ENCODE measurements around the gene RPS6KA2. TPM values are rescaled to one million over a fixed set of nuclear protein-coding genes. Genes with fewer than 3 reads are reported as not detected.
A peak's percentile ranks its signal among the peaks of the same experiment; 100 is the strongest.
"Not testable (repeated sequence)": the region's sequence is repeated elsewhere in the genome, so short reads cannot be mapped to it uniquely, and the experiment has no call there.

The RPS6KA2 gene
- polyA plus RNA-seq, 4 donors: 30.6 to 35.7 (median 34.4) TPM

DNA sequence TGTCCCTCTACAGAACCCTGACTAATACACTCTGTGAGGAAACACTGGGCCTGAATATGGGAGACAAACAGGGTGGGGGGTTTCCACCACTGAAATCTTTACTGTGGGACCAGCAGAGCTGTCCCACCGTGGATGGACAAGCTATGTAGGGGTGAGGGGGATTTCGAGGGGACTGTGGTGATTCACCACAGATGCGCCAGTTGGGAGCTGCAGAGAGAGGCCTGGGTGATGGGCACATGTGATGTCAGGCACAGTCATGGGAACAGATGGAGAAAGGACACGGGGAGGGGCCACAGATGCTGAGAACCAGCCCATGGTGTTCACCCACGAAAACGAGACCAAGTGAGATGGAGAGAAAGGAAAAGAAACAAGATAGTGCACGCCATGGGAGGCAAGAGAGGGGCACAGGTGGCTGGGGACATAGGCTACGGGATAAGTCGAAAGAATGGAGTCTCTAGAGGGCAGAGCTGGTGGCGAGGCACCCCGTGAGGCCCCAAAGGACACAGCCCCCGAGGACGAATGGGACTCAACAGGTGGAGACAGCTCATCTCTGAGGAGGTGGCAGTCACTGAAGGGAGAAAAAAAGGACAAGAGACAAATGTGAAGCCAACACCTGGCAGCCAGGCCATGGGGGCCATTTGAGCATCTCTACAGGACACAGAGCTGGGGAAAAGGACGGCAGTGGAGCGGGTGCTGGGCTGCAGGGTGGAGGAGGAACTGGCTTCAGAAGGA is 30.1 kb downstream of the RPS6KA2 start:
- no peak for DNase-seq (ENCODE audit: low read depth in 4 of 4, low spot score in 3 of 4)

DNA sequence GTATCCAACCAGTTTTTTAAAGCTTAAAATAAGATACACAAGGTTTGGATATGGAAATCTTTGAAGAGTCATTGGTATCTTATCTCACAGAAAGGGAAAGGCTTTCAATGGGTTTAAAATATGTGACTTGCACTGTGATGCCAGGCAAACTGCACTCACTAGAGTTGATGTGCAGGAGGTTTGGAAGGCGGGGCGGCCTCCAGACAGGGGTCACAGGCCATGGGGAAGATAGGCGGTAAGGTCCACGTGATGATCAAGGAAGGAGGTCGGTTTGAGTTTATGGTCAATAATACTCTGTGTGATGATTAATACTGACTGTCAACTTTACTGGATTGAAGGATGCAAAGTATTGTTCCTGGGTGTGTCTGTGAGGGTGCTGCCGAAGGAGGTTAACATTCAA is 31.1 kb downstream of the RPS6KA2 start:
- DNase-seq (ENCODE audit: low read depth in 4 of 4, low spot score in 3 of 4): no peak

DNA sequence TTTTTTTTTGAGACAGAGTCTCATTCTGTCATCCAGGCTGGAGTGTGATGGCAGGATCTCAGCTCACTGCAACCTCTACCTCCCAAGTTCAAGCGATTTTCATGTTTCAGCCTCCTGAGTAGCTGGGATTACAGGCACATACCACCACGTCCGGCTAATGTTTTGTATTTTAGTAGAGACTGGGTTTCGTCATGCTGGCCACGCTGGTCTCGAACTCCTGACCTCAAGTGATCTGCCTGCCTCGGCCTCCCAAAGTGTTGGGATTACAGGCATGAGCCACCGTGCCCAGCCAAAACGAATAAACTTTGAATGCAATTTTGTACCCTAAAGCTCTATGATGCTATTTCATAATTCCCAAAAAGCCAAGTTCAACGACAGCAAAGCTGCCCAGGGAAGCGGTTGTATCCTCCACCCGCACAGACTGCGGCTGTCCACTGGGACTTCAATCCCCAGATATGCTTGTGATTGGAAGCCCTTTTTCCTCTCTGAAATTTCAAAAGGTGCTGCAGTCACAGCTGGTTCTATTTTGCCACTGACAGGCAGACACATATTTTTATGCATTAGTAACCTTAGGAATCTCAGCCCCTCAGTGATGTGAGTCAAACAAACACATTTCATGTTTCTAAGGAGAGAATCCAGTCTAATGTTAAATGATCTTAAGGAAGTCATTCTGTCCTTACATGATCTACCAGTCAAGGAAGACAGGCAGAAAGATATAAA is 31.8 kb downstream of the RPS6KA2 start:
- DNase-seq (ENCODE audit: low read depth in 4 of 4, low spot score in 3 of 4): no peak

DNA sequence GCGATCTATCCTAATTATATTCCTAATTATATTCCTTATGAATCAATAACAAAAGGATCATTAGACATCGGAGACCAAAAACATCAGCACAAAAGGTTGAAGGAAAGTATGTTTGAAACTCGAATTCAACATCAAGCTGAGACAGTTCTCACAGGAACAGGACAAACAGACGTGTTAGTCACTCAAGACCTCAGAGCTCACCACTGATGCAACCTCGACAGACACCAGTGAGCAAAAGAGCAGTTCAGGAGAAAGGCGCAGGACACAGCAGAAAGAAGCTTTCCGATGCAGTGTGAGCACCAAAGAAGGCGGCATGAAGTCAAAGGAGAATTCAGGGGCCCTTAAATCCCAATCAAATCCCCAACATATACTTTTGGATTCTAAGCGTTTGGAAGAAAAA is 34.2 kb downstream of the RPS6KA2 start:
- DNase-seq (ENCODE audit: low read depth in 4 of 4, low spot score in 3 of 4): no peak

DNA sequence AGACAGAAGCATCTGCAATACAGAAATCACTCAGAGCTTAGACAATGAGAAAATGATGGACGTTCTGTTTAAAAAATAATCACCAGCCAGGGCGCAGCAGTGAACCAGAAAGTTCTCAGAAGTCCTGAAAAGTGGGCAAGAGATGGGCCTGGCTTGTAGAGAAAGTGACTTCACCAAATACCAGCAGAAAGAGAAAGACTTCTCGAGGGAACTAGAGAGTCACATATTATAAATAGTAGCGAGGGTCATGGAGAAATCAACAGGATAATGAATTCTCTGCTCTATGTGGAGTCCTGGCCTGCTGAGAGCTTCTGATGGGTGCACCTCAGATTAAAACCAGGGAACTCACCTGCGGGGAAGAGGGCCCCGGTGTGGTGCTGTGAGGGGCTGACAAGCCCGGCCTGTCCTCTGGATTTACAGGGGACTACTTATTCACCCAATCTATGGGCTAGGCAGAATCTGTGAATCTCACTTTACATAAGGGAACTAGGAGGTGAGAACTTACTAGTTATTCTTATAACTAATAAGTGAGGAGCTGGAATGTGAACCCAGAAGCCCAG is 35.0 kb downstream of the RPS6KA2 start:
- no peak for DNase-seq (ENCODE audit: low read depth in 4 of 4, low spot score in 3 of 4)

DNA sequence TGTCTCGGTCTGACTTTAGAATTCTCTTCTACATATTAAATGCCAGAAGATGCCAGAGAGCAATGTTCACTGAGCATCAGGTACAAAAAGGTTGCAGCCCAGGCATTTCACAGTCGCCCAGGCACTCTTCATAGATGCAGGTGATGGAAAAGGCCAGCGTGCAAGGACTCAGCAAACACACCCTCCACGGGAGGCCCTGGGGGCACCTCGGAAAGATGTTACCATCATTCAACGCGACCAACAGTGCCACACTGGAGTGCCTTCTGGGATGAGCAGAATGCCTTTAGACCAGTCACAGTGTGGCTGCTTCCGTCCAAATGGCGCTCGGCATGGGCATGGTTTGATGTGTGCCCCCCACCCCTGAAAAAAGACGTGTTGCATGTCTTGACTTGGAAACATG is 36.0 kb downstream of the RPS6KA2 start:
- DNase-seq (ENCODE audit: low read depth in 4 of 4, low spot score in 3 of 4): no peak

DNA sequence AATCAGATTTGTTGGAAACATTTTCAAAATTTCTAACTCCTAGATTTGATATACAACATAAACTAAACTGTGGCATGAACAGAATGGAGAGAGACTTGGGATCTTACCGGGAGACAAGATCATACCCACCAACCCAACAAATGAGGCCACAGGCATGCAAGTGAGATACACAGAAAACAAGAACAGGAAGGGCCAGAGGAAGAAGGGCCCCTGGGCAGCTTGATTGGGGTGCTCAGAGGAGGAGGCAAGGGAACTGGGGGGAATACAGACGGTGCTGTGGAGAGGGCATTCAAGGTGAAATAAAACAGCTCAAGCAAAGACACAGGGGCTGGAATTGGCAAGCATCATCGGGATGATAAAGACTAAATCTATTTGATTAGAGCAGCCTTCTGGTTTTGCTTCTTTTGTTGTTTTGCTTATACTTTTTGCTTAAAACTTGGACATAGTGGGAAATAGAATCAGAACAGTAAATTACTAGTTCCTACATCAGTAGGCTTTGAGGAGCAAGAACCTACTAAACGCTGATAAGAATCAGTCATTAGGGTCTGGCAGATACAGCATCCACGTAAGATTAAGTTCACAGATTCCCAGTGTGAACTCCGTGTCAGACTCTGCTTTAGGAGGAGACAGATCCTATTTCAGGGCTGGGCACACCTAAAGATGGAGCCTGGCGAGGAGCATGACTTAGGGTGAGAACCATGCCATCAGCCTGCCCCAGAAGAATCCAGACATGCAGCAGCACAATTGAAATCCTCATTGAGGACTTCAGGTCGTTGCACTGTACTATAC is 37.1 kb downstream of the RPS6KA2 start:
- DNase-seq (ENCODE audit: low read depth in 4 of 4, low spot score in 3 of 4): no peak

DNA sequence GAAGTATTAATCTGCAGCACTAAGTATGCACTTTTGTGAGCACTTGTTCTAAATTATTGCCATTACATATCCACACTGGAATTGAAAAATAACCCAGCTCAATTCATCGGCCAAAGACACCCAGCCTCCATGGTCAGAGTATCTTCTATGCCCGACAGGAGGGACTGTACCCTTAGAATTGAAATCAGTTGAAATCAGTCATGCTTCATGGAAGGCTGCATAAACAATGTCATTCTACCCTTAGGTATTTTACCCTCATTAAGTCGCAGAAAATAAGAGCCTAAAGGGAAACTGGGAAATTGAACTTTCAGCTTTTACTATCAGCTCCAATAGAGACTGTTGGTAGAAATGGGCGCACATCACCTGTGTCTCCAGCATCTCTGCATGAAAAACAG is 37.7 kb downstream of the RPS6KA2 start:
- no peak for DNase-seq (ENCODE audit: low read depth in 4 of 4, low spot score in 3 of 4)

DNA sequence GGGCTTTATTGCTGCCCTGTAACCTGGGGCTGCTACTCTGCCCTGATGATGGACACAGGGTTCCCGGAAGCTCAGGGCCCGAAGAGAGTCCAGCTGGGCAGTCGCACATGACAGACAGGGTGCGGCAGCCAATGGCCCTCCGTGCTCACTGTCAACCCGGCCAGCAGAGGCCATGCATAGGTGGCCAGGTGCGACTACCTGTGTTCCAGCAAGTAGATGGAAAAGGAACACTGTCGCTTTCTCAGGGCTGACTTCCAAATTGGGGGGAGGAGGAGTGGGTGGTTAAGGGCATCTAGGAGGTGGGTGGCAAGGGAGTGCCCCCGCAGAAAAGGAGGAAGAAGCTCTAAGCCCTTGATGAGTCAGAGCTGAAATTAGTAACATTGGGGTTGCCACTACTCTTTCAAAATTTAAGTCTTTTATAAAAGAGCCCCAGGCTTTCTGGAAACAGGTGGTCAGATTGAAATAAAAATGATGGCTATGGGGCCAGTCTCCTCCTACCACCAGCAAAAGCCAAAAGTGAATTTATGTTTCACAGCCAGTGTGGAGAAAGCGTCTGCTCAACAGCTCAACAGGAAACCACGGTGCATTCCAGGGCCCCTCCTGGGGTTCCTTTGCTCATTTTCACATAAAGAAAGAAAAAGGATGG is 38.2 kb downstream of the RPS6KA2 start:
- no peak for DNase-seq (ENCODE audit: low read depth in 4 of 4, low spot score in 3 of 4)

DNA sequence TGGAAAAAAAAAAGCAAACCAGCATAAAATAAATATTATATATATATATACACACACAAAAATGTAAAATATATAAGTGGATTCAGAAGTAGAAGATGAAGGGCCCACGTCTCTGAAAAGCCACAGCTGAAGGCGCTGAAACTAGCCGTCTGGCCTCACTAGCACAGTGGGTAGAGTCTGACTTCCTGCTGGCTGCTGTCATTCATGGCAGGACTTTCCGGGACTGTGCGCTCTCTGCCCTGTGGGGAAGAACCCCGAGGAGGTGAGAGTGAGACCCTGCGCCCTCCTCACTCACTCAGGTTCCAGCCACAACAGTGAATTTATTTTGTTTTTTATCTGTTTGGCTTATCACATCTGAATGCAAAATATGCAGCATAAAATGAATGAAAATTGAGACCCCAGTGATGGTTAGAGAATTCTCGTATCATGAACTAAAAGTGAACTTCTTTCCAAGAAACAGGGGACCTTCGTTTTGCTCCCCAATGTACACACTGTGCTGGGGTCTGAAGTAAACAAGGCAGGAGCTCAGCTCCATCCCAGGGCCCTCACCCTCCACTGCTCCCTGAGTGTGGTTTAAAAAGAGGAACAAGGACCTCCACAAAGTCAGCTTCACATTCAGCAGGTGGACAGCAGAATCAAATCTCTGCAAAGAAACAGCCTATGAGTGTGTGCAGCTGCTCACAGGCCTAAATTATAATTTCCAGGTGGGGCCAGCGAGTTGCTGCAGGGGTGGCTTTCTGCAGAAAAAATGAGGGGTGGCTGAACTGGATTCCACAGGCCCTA is 39.2 kb downstream of the RPS6KA2 start:
- DNase-seq (ENCODE audit: low read depth in 4 of 4, low spot score in 3 of 4): no peak

DNA sequence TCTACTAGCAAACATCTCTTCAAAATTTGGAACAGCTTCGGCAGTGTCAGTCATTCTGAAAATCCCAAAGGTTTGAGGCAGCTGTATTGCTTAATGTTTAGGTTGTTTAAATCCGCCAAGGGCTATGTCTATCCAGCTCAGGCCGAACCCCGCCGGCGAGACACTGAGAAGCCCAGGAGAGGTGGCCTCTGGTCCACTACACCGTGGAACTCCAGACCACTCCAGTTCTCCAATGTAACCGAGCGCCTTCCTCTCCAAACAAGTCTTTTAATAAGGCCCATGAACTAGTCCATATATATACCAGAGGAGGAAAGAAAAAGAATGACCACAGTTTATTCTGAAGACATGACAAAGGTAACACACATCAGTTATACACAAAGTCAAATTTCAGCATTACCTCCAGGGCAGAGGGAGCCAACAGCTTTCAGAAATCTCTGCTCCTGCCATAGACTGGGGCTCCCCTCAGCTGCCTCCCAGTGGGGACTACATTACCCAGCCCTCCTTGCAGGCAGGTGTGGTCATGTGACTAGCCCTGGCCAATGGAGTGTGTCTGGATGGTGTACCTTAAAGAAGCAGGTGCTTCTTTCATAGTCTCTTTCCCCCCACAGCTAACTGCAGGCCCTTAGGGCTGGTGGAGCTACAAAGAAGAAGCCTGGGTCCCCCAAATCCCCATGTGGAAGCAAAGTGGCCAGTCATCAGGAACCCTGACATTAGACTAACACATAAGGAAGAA is 40.5 kb downstream of the RPS6KA2 start, which contains the start of gene RAMACL:
Gene RAMACL, minus strand, starts transcription at position 255 of the 733 bp plus-strand sequence. Its CDS starts 201 bp downstream, at position 54.
- no peak for DNase-seq (ENCODE audit: low read depth in 4 of 4, low spot score in 3 of 4)

DNA sequence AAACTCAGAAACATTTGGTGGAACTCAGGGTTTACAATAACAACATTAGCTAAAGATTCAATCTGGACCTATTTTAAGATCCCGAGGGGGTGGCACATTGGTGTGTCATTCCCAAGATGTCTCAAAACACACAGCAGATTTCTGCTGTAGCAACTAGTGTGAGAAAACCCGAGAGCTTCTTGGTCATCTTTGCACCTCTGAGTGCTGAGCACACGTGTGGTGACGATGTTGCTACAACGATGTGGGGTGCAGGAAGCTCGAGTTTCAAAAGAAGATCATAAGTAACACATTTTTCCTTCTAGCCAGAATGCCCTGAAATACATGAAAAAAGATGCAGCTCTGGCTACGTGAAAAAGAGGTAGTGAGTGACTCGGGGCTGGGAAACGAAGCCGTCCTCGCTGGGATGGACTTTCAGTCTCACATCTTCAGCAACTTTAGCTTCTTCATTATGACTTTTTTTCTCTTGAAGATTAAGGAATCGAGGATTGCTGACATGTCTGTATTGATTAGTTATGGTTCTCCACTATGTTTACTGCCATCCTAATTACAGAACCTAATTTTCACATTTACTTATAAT is 42.1 kb downstream of the RPS6KA2 start:
- no peak for DNase-seq (ENCODE audit: low read depth in 4 of 4, low spot score in 3 of 4)

DNA sequence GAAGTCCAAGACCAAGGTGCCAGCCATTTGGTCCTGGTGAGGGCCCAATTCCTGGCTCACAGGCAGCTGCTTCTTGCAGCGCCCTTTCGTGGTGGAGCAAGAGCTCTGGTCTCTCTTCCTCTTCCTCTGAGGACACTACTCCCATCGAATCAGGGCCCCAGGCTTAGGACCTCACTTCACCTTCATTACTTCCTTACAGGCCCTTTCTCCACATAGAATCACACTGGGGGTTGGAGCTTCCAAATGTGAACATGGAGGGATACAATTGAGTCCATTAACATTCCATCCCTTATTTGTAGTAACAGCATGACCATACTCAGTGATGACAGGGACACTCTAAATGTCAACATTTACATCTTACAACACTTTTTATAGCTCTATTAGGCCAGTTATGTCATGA is 42.9 kb downstream of the RPS6KA2 start:
- no peak for DNase-seq (ENCODE audit: low read depth in 4 of 4, low spot score in 3 of 4)

DNA sequence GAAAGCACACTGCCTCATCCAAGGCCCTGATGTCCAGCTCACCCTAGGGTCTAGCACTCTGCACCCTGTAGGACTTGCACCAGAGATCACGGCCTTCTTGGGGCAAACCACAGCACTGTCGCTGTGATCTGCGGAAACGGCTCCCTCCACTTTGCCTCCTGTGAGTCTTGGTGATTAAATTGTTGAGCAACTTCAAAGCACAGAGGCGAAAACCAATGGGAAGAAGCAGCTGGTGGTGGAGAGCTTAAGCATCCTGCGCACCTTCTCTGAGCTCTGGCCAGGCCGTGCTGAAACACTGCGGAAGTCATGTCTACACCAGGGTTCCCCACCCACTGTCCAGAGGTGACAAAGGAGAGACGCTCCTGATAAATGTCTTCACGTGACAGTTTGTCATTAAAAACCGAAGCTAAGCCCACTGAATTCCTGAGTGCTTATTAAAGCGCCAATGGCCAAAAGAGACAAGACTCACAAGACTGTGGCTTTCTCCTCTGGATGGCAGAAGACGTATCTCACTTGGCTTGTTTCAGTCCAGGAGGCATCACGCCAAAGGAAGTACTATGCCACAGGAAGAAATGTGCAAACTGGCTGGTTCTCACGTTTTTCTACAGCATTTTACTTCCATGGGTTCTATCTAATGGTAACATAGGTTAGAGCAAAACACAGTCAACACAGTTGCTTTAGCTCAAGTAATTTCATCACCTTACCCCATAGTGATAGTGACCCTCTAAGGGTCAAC is 43.7 kb downstream of the RPS6KA2 start:
- no peak for DNase-seq (ENCODE audit: low read depth in 4 of 4, low spot score in 3 of 4)

DNA sequence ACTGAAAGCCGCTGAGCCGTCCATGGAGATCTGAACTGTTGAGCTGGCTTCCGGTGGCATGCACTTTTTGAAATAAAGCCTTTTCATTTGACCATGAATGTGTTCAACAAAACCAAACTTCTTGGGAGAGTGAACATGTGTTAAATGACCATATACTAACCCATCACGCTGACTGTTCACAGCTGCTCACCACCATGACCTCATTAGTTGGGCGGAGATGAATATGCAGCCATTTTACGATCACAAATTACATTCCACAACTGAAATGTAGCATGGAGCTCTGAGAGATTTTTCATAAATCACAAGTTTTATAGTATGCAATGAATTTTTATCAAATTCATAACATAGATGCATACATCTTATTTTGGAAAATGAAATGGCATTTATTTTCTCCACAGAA is 44.8 kb downstream of the RPS6KA2 start:
- DNase-seq (ENCODE audit: low read depth in 4 of 4, low spot score in 3 of 4): peak; percentile 51 to 68 (median 64)

DNA sequence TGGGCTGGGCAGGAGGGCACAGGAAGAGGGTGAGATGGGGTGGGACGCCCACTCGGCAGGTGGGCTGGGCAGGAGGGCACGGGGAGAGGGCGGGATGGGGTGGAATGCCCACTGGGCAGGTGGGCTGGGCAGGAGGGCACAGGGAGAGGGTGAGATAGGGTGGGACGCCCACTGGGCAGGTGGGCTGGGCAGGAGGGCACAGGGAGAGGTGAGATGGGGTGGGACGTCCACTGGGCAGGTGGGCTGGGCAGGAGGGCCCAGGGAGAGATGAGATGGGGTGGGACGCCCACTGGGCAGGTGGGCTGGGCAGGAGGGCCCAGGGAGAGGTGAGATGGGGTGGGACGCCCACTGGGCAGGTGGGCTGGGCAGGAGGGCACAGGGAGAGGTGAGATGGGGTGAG is 45.2 kb downstream of the RPS6KA2 start:
- not testable (repeated sequence) for DNase-seq (ENCODE audit: low read depth in 4 of 4, low spot score in 3 of 4)

DNA sequence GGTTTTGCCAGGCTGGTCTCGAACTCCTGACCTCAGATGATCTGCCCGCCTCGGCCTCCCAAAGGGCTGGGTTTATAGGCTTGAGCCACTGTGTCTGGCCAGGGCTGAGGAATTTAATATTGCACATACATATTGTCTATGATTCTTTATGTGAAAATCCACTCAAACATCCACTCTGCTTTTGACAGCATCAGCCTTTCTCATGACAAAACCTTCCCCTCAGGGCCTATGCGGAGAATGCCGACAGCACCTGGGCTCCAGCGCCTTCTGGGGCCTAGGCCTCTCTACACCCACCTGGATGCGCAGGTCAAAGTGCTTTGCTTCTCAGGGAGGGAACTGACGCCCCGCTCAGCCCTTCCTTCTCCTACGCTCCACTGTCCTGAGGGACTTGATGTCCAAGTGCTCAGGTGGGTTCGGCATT is 46.0 kb downstream of the RPS6KA2 start:
- no peak for DNase-seq (ENCODE audit: low read depth in 4 of 4, low spot score in 3 of 4)
